SU-DHL-6 (cell line): ENCODE results near the gene IQSEC3.
"Not testable (repeated sequence)": the region's sequence is repeated elsewhere in the genome, so short reads cannot be mapped to it uniquely, and the experiment has no call there.

Experiments used
- EZH2phosphoT487 ChIP-seq: fragments of 200-600 bp; sonication (generic), shearing (Covaris generic); conservative IDR thresholded peaks from 2 replicates; pipeline ENCODE4 v1.6.1; 2018; ENCODE audit warnings: mild to moderate bottlenecking, antibody characterized with exemption, low read length, moderate library complexity, mixed read lengths
- TF ChIP-seq, protein P1 (sequence below): fragments of 200-600 bp; sonication (generic); IDR thresholded peaks from one replicate; pipeline ENCODE4 v1.5.1; 2017; ENCODE audit warnings: antibody characterized with exemption, mild to moderate bottlenecking, low read length, moderate library complexity; ENCODE audit not compliant: insufficient read depth, poor library complexity, severe bottlenecking

DNA sequence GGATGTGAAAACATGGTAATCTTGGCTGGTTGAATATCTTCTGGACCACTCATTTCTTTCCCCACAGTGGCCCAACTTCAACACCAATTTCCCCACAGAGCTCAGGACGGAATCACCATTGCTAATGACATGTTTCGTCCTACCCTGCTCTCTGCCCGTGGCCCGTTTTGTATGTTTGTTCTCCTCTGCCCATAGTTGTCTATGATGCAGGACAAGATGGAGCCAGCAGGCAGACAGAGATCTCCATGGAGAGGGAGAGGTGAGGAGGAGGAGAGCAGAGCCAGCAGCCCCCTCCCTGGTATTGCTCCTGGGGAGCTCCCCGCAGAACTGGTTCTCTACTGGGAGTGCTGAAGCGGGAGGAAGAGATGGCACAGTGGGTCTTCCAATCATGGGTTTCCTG lies 3.1 kb downstream of the IQSEC3 start:
- not testable (repeated sequence) for TF ChIP-seq EZH2phosphoT487
- TF ChIP-seq, protein P1, sequence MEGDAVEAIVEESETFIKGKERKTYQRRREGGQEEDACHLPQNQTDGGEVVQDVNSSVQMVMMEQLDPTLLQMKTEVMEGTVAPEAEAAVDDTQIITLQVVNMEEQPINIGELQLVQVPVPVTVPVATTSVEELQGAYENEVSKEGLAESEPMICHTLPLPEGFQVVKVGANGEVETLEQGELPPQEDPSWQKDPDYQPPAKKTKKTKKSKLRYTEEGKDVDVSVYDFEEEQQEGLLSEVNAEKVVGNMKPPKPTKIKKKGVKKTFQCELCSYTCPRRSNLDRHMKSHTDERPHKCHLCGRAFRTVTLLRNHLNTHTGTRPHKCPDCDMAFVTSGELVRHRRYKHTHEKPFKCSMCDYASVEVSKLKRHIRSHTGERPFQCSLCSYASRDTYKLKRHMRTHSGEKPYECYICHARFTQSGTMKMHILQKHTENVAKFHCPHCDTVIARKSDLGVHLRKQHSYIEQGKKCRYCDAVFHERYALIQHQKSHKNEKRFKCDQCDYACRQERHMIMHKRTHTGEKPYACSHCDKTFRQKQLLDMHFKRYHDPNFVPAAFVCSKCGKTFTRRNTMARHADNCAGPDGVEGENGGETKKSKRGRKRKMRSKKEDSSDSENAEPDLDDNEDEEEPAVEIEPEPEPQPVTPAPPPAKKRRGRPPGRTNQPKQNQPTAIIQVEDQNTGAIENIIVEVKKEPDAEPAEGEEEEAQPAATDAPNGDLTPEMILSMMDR, result not testable (repeated sequence)
